Sigmoid colon (tissue), 7 donors: ENCODE results near the gene MARCKS. TPM values are rescaled to one million over a fixed set of nuclear protein-coding genes. Genes with fewer than 3 reads are reported as not detected.
A peak's percentile ranks its signal among the peaks of the same experiment; 100 is the strongest.

Source experiments
- DNase-seq: peaks from one replicate; pipeline ENCODE4 v3.0.0-alpha.2; 2019
- H3K27ac ChIP-seq, 4 donors: fragments of 200-600 bp; sonication (generic); one replicate each; pipeline ENCODE4 v1.5.1; 2016 to 2019; ENCODE audit warnings: mild to moderate bottlenecking in 1 of 4
- H3K27me3 ChIP-seq, 3 donors: fragments of 200-600 bp; sonication (generic); one replicate each; pipeline ENCODE4 v1.5.1; 2019; ENCODE audit warnings: mild to moderate bottlenecking in 1 of 3
- H3K36me3 ChIP-seq, 4 donors: fragments of 200-600 bp; sonication (generic); one replicate each; pipeline ENCODE4 v1.5.1; 2016 to 2019
- H3K4me1 ChIP-seq, 4 donors: fragments of 200-600 bp; sonication (generic); one replicate each; pipeline ENCODE4 v1.5.1; 2017 to 2019
- H3K4me3 ChIP-seq, 4 donors: fragments of 200-600 bp; sonication (generic); one replicate each; pipeline ENCODE4 v1.5.1; 2017 to 2019; ENCODE audit warnings: mild to moderate bottlenecking in 2 of 4, moderate library complexity in 1 of 4
- H3K9me3 ChIP-seq, 4 donors: fragments of 200-600 bp in 3 of 4; sonication (generic) in 3 of 4; one replicate each; pipeline versions ENCODE4 v1.5.1 to v1.6.1; 2013 to 2019
- CTCF ChIP-seq, 4 experiments: fragments of 450-650 bp in 3 of 4; fragments of 200-600 bp in 1 of 4; IDR thresholded peaks; one replicate each; pipeline ENCODE4 v1.5.1; 2016 to 2019; ENCODE audit warnings: antibody characterized with exemption in 4 of 4, mild to moderate bottlenecking in 3 of 4, moderate library complexity in 2 of 4
- EP300 ChIP-seq, 4 donors: sonication (generic); formaldehyde crosslinking; IDR thresholded peaks; one replicate each; pipeline ENCODE4 v1.6.1; 2017; ENCODE audit warnings: antibody characterized with exemption in 4 of 4
- POLR2A ChIP-seq, 2 donors: fragments of 450-650 bp; IDR thresholded peaks; one replicate each; pipeline ENCODE4 v1.6.1; 2016; ENCODE audit warnings: antibody characterized with exemption in 2 of 2, mild to moderate bottlenecking in 2 of 2, moderate library complexity in 2 of 2
- POLR2AphosphoS5 ChIP-seq, 4 donors: sonication (generic); formaldehyde crosslinking; IDR thresholded peaks; one replicate each; pipeline ENCODE4 v1.6.1; 2017; ENCODE audit warnings: antibody characterized with exemption in 4 of 4
- WGBS, 2 donors: extraction: QIAGEN DNeasy Blood & Tissue Kit; methylation state at CpG; one replicate each; pipeline ENCODE4 v1.1.7; 2013; 5-methylcytosine and 5-hydroxymethylcytosine counted together
- intact Hi-C: fragments of 100-400 bp; cut with DNase I; formaldehyde crosslinking; loops from one replicate; pipeline ENCODE4 v1.15.1; 2023
- polyA plus RNA-seq, 3 donors: library from polyadenylated mRNA; stranded (reverse); fragments of 200-250 nt; gene quantifications; one replicate each; pipeline ENCODE4 v1.2.3, GENCODE V29; 2013
- total RNA-seq, 4 donors: library from RNA; depleted of rRNA; stranded (reverse); fragments of >200 nt; gene quantifications; one replicate each; pipeline ENCODE4 v1.1.0, GENCODE V29; 2016
- donor health status: healthy with polysubstance abuse.
- donor health status: Bipolar disorder and iron deficiency.
- donor health status: healthy.

The MARCKS gene
- total and polyA plus RNA-seq, 7 donors, result 30.0 to 67.1 (median 52.0) TPM

- TF ChIP-seq POLR2A (IDR thresholded peaks at IDR 0.05), result no peak
- TF ChIP-seq CTCF (IDR thresholded peaks at IDR 0.05), result no peak
- TF ChIP-seq POLR2AphosphoS5 (IDR thresholded peaks at IDR 0.05), result no peak
- no peak for TF ChIP-seq EP300 (IDR thresholded peaks at IDR 0.05)
- Histone ChIP-seq H3K36me3 (no peaks in the 10 kb centered on the region), H3K9me3 (no peaks in the 10 kb centered on the region), H3K4me3 (no peak overlapping the region), H3K27me3 (no peaks in the 10 kb centered on the region), H3K4me1 (peaks cover 0 to 5% (median 0%) of the 10 kb centered on the region in 4 donors), H3K27ac (no peak overlapping the region)
- intact Hi-C loops, result loop anchor here (10.0 kb wide), 1 partner anchor 258 kb away; no protein-coding TSS in a partner anchor
- DNase-seq, result no peak
- WGBS, 2 donors, result 95 to 96% methylated on average over 3 of the region's 3 CpGs
Observed at GRCh38 chr6:113853252-113853651, 3.9 kb upstream of the MARCKS start.

DNA sequence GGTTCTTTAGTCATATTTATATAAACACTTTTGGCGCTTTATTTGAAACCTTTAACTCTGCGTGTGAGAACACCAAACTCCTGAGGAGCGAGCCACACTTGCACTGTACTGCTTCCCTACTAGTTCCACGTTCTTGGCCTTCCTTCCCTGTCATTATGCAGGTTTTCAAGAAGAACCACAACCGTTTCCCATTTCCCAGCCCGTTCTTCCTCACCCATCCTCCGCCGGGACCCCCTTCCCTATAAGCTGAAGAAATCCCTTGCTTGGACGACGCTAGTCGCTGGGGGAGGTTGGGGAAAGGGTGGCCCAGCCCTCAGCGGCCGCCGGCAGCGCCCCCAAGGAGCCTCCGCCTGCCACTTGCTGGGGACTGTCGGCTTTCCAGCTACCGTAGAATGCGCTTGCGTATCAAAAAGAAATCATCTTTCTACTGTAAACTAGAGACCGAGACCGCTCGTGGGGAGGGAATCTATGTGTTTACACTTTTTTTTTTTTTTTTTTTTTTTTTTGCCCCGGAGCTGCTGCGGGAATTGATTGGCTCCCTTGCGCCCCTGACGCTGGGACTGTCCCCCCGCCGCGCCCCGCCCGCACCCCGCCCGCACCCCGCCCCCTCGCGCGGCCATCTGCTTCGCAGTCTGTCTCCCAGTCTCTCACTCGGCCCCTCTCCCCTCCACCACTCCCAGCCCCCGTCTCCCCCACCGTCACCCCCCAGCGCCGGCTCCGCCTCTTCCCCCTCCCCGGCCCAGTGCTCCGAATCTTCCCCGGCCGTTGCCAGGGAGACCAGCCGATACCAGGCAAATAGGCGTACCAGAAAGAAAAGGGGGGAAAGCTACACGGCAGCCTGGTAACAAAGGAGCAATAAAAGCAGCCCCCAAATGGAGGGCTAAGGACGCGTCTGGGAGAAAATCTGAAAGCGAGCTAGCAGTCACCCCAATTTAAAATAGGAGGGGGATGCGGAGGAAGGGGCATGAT is 2.3 kb upstream of the MARCKS start:
- Histone ChIP-seq H3K4me3 (peak overlapping the region; percentile 50 to 79 (median 70)), H3K4me1 (peaks cover 0 to 11% (median 0%) of the 10 kb centered on the region in 4 donors), H3K9me3 (no peaks in the 10 kb centered on the region), H3K27ac (peak overlapping the region; percentile 89 to 99 (median 96)), H3K36me3 (no peaks in the 10 kb centered on the region), H3K27me3 (no peaks in the 10 kb centered on the region)
- 1 to 2% methylated on average over 56 of the region's 56 CpGs for WGBS, 2 donors
- DNase-seq, result peak; percentile 91
- intact Hi-C loops, result loop anchor here (5.0 to 10.0 kb wide), 3 partner anchors 260 to 843 kb away; no protein-coding TSS in a partner anchor
- TF ChIP-seq EP300 (IDR thresholded peaks at IDR 0.05) (no peak), POLR2AphosphoS5 (IDR thresholded peaks at IDR 0.05) (peak in 3 of 4 donors; percentile 4 to 8 (median 5))

- Histone ChIP-seq H3K36me3 (no peaks in the 10 kb centered on the region), H3K4me1 (peaks cover 0 to 11% (median 0%) of the 10 kb centered on the region in 4 donors), H3K9me3 (no peaks in the 10 kb centered on the region), H3K27ac (peak overlapping the region; percentile 89 to 99 (median 96)), H3K4me3 (peak overlapping the region; percentile 50 to 79 (median 70)), H3K27me3 (no peaks in the 10 kb centered on the region)
- no peak for TF ChIP-seq POLR2A (IDR thresholded peaks at IDR 0.05)
- TF ChIP-seq POLR2AphosphoS5 (IDR thresholded peaks at IDR 0.05), result peak in 3 of 4 donors; percentile 28 to 45 (median 44)
- intact Hi-C loops, result loop anchor here (5.0 to 10.0 kb wide), 3 partner anchors 261 to 843 kb away; no protein-coding TSS in a partner anchor
- WGBS, 2 donors, result 1 to 2% methylated on average over 27 of the region's 27 CpGs
- DNase-seq, result peak; percentile 75
Observed at GRCh38 chr6:113855500-113856374, 1.4 kb upstream of the MARCKS start.

DNA sequence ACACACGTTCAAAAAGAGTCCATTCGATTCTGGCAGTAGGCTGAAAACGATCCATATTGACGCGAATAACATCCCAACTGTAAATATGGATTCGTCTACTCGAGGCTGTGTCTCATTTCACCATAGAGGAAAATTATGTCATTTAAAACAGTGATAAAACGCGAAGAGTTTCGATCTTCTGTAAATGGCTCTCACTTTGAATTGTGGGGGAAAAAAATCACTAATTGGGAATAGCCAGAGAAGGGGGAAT is 845 bp upstream of the MARCKS start:
- H3K36me3 ChIP-seq, result no peaks in the 10 kb centered on the region
- no peaks in the 10 kb centered on the region for H3K9me3 ChIP-seq
- no peak for TF ChIP-seq CTCF (IDR thresholded peaks at IDR 0.05)
- TF ChIP-seq POLR2A (IDR thresholded peaks at IDR 0.05), result no peak
- no peak for TF ChIP-seq POLR2AphosphoS5 (IDR thresholded peaks at IDR 0.05)
- TF ChIP-seq EP300 (IDR thresholded peaks at IDR 0.05), result no peak
- H3K4me3 ChIP-seq, result peak overlapping the region; percentile 50 to 79 (median 70)
- intact Hi-C loops, result loop anchor here (5.0 to 10.0 kb wide), 3 partner anchors 261 to 844 kb away; no protein-coding TSS in a partner anchor
- 1% methylated on average over 10 of the region's 10 CpGs for WGBS, 2 donors
- DNase-seq, result no peak
- H3K27me3 ChIP-seq, result no peaks in the 10 kb centered on the region
- peak overlapping the region; percentile 89 to 99 (median 96) for H3K27ac ChIP-seq
- peaks cover 0 to 11% (median 1%) of the 10 kb centered on the region in 4 donors for H3K4me1 ChIP-seq

- Histone ChIP-seq H3K4me3 (peak overlapping the region; percentile 50 to 79 (median 70)), H3K4me1 (peaks cover 0 to 18% (median 10%) of the 10 kb centered on the region in 4 donors), H3K9me3 (no peaks in the 10 kb centered on the region), H3K36me3 (no peaks in the 10 kb centered on the region), H3K27ac (peak overlapping the region; percentile 89 to 99 (median 96)), H3K27me3 (no peaks in the 10 kb centered on the region)
- DNase-seq, result peak; percentile 78
- 1% methylated on average over 43 of the region's 43 CpGs for WGBS, 2 donors
- intact Hi-C loops, result loop anchor here (2.0 to 10.0 kb wide), 5 partner anchors 21 to 846 kb away; no protein-coding TSS in a partner anchor
- TF ChIP-seq POLR2AphosphoS5 (IDR thresholded peaks at IDR 0.05) (peak in 1 of 4 donors; percentile 32), EP300 (IDR thresholded peaks at IDR 0.05) (no peak)
Observed at GRCh38 chr6:113857556-113858479, 673 bp downstream of the MARCKS start.
